ENCODE results near the gene EPS15. TPM values are rescaled to one million over a fixed set of nuclear protein-coding genes. Genes with fewer than 3 reads are reported as not detected.

EPS15 gene
- total and polyA plus RNA-seq, 9 of the 15 experiments (the other 6 are each of a cell fraction or from before 2014, with no cell fraction given) = 23.1 to 69.0 (median 41.7) TPM

DNA sequence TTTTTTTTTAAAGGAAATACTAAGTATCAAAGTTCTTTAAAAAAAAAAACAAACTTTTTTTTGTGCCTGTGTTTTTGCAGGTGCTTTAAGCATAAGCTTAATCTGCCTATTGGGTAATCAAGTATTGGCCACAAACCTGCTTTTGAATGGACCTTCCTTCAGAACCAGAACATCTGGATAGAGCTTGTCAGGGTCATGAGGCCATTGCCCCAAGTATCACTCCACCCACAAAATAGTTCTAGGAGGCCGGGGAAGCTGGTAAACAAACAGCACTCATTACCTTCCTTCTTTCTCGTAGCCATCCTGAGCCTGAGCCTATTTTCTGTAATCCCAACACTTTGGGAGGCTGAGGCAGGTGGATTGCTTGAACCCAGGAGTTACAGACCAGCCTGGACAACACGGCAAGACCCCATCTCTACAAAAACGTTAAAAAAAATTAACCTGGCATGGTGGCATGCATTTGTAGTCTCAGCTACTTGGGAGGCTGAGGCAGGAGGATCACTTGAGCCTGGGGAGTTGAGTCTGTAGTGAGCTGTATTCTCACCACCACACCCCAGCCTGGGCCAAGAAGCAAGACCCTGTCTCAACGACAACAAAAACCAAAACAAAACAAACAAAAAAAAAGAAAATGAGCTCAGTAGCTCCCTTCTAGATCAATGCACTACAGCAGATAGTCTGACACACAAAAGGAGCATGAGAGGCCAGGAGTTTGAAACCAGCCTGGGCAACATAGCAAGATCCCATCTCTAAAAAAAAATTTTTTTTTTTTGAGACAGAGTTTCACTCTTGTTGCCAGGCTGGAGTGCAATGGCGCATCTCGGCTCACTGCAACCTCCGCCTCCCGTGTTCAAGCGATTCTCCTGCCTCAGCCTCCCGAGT is 34.1 kb upstream of the EPS15 start:
- Histone ChIP-seq H3K27me3 (ENCODE audit: control insufficient read depth in 2 of 2, insufficient read depth in 2 of 2, low read length in 2 of 2) (no peaks in the 10 kb centered on the region), H3K4me3 (no peak overlapping the region), H3K36me3 (ENCODE audit: control insufficient read depth, insufficient read depth, low read length) (no peaks in the 10 kb centered on the region), H3K4me2 (ENCODE audit: insufficient read depth, low read length) (no peak overlapping the region), H3K27ac (ENCODE audit: extremely low read depth, low read depth, low read length) (no peak overlapping the region), H3K79me2 (ENCODE audit: control insufficient read depth, insufficient read depth, low read length) (no peaks in the 10 kb centered on the region), H3K9me1 (ENCODE audit: control insufficient read depth, insufficient read depth, low read length) (no peaks in the 10 kb centered on the region), H3K9me3 (replicated peaks; ENCODE audit: control insufficient read depth, insufficient read depth, low read depth, low read length) (no peaks in the 10 kb centered on the region), H2AFZ (ENCODE audit: low read depth, low read length) (no peak overlapping the region), H3K4me1 (replicated peaks in 1 of 2; ENCODE audit: control insufficient read depth in 2 of 2, insufficient read depth in 2 of 2, low read length in 2 of 2) (no peaks in the 10 kb centered on the region; a peak in 2 of 5 replicates), H3K9ac (ENCODE audit: insufficient read depth in 1 of 2, low read depth in 2 of 2, low read length in 2 of 2) (no peak overlapping the region), H4K20me1 (replicated peaks; ENCODE audit: control insufficient read depth, insufficient read depth, low read length) (no peaks in the 10 kb centered on the region; the same call in 1 of the 2 replicates)
- in situ Hi-C loops (cut with MboI) = no loop called here
- FAIRE-seq = no peak
- intact Hi-C loops (cut with micrococcal nuclease) = no loop called here
- no peak for DNase-seq (ENCODE audit: extremely low read depth in 1 of 4, low spot score in 3 of 4)
- POLR2A ChIA-PET = no interaction called here
- no TSS peak for BruUV-seq (replicated peaks)
- ATAC-seq = no peak
- CTCF ChIA-PET (ENCODE audit: low intra/inter-chr PET ratio) = no interaction called here
- TF ChIP-seq ZNF121 (CRISPR knock-in tag; conservative IDR thresholded peaks at IDR 0.05) (peak; percentile 93), BCOR (IDR thresholded peaks at IDR 0.05) (peak; percentile 83), SMARCA5 (IDR thresholded peaks at IDR 0.05) (0 out of 2 replicates have a peak, but pooled peaks have one; percentile 15), ARNT (IDR thresholded peaks at IDR 0.05) (0 out of 4 replicates have a peak, but pooled peaks of 1 of the 2 experiments have one; percentile 44), ZNF197 (CRISPR knock-in tag; IDR thresholded peaks at IDR 0.05; ENCODE audit: low read depth) (no peak), MEIS2 (IDR thresholded peaks at IDR 0.05; ENCODE audit: partially characterized antibody) (no peak)
- TF ChIP-seq, protein P1, sequence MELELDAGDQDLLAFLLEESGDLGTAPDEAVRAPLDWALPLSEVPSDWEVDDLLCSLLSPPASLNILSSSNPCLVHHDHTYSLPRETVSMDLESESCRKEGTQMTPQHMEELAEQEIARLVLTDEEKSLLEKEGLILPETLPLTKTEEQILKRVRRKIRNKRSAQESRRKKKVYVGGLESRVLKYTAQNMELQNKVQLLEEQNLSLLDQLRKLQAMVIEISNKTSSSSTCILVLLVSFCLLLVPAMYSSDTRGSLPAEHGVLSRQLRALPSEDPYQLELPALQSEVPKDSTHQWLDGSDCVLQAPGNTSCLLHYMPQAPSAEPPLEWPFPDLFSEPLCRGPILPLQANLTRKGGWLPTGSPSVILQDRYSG (tag; conservative IDR thresholded peaks at IDR 0.05; ENCODE audit: low read depth) = no peak
- 76% methylated on average over 11 of the region's 11 CpGs for WGBS (ENCODE audit: insufficient coverage, low coverage, missing lambda C conversion rate)

Measured in K562 (cell line).